Central memory CD4-positive, alpha-beta T cell (primary cell): ENCODE results near the gene PUM1.

ENCODE experiments used
- DNase-seq: peaks from one replicate; pipeline ENCODE4 v3.0.0; 2022

Gene PUM1

DNA sequence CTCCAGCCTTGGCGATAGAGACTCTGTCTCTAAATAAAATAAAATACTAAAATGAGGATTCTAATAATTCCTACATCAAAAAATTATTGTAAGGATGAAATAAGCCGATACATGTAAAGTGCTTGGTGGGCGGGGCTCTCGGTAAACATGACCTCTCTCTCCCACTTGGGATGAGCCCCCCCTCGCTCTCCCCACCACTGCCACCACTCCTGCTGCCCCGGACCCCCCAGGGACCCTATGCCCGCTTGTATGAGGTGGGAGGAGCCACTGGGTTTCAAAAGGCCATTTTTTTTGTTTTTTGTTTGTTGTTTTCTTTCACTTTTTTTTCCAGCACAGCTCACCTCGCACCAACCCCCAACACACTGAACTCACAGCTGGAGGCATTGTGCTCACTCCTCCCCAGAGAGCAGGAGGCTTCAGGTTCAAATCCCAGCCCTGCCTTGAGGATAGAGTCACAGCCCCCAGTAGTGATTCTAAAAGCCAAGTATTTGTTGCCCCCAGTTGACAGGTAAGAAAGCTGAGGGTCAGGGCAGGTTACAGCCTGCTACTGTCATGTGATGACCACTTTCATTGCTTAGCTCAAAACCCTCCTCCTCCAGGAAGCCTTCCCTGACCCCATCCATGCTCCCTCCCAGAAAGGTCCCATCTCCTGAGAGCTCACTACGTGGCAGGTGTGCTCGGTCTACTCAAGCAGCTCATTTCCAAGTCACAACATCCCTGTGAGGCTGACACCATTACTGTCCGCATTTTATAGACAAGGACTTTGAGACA, 161.1 kb downstream of the PUM1 start:
- no peak for DNase-seq

DNA sequence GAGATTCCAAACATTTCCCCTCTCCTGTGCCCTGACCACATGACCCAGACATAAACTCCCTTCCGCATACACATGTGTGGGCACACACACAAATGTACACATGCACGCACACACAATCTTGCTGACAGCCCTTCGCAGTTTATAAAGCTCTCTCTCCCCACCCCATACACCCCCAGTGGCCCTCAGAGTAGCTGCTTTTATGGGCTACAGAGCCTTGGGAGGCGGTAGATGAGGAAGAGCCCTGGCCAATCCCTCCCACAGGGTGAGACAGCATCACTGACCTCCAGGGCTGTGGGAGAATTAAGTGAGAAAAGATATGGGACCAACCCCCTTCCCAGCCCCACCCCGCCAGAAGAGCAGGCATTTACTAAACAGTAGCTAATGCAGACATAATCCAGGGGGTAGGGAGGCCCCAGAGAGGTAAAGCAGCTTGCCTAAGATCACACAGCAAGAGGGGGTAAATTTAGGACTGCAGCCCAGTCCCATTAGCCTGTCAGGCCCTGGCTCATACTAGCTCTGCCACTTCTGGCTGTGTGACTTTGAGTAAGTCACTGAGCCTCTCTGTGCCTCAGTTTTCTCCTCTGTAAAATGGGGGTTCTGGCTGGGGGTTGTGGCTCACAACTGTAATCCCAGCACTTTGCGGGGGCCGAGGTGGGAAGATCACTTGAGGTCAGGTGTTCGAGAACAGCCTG, 162.0 kb downstream of the PUM1 start:
- DNase-seq = no peak

DNA sequence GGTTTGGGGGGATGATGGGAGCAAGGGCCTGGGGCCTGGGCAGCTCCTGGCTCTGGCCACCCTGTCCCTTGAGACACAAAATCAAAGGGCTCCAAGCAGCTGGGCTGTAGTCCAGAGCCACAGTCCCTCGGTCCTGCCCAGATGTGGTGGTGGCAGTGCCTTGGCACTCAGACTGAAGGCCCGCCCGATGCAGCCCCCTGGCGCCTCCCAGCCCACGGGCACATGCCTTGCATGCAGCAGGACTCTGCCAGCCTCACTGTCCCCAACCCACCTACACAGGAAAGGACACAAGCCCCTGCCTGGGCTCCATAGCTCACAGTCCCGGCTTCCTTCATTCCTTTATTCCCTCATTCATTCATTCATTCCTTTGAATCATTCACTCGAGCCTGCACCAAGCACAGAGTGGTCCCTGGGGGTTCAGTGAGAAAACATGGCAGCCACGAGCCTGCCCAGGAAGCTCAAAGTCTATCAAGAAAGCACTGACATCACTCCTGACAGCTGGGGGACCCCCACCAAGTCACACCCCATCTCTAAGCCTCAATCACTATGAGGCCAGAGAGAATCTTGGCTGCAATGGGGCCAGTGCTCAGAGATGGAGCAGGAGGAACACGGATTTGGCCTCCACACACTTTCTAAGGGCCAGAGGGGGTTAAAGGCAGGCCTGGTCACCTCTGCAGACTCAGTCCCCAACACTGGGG, 162.8 kb downstream of the PUM1 start:
- no peak for DNase-seq

DNA sequence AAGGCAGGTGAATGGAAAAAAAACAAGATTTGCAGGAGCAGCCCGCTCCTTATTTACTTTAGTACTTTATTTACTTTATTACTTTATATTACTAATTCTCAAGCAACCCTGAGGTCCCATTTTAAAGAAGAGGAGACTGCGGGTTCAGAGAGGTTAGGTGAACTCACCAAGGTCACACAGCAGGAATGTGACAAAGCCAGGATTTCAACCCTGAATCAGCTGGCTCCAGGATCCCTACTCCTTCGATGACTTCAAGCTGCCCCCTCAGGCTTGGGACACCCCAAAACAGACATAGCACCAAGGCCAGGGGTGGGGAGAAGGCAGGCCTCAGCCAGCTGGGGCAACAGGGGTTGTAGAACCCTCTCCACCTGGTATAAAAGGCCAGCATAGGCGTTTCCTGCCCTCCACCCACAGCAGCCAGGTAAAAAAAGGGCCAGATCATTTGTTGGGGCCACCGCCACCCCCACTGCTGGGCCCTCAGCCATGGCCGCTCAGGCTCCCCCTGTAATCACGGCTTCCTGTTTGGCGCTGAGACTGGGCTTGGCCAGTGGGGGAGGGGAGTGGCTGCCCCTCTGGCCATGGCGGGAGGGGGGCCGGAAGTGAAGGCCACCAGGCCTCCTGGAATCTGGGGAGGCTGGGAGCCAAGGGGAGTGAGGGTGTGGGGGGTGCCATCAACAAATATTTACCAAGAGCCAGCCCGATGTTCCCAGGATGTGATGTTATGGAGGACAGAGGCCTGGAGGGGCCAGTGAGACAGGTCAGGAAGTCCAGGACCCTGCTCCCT, 163.5 kb downstream of the PUM1 start:
- no peak for DNase-seq

DNA sequence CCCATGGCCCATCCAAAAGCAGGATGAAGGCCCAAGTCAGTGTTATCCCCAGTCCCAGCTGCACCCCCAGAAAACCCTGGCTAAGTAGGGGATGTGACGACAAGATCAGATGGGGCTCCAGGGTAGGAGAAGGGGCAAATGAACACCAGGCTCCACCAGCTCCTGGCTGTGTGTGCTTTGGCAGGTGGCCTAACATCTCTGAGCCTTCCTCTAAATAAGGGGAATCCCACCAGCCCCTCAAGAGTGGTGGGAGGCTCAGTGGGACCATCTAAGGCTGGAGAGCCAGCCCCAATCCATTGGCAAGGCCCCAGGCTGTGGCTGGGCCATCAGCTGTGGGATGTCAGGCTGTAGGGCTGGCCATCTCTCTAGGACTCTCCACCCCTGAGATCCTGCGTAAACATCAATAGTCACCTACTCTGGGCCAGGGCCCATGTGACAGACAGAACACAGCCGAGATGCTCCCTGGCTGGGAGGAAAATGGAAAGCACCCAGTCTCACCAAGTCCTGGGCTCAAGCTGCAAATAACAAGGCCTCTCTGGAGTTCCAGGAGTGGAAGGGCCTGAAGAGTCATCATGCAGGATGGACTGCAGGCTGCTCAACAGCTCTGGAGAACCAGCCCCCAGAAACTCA, 164.5 kb downstream of the PUM1 start:
- DNase-seq = no peak

DNA sequence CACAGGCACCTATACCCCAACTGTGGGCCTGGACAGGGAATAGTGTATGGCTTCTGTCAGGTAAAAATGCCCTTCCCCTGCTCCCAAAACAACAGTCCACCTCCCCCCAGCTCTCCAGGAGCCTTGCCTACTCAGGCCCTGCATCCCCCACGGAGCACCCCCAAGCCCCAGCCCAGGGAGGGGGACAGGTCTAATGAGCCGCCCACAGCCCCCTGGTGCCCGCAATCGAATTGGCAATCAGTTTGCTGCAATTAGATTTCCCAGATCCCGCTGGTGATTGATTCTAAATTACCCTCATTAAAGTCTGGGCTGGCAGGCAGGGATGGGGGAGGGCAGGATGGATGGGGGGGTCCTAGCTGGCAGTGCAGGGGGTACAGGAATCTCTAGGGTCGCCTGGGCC, 165.0 kb downstream of the PUM1 start:
- no peak for DNase-seq

DNA sequence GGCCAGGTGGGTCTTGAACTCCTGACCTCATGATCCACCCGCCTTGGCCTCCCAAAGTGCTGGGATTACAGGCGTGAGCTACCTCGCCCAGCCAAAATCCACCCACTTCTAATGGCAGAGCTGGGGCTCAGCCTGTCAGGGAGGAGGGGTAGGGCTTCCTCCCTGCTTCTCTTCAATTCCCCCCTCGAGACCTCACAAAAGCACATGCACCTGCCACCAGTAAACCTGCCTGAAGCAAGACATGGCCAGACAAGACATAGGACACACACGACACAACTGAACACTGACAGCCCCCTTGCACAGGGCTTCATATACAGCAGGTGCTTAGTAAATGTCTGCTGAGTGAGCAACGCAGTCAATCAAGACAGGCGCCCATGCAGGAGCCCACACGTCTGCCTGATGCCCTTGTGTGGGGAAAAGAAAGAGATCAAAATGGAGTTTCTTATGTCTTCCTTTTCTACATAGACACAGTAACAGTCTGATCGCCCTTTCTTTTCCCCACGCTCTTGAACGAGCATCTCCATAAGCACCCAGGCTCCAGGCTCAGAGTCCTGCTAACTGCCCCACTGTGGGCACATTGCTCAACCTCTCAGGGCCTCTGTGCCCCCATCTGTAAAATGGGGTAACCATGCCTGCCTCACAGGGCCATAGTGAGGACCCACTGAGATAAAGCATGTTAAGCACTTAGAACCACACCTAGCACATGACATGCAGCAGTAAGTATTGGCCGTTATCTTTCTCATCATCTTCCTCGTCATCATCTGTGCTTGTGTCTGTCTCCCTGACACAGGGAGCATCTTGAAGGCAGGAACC, 165.7 kb downstream of the PUM1 start:
- DNase-seq = no peak

DNA sequence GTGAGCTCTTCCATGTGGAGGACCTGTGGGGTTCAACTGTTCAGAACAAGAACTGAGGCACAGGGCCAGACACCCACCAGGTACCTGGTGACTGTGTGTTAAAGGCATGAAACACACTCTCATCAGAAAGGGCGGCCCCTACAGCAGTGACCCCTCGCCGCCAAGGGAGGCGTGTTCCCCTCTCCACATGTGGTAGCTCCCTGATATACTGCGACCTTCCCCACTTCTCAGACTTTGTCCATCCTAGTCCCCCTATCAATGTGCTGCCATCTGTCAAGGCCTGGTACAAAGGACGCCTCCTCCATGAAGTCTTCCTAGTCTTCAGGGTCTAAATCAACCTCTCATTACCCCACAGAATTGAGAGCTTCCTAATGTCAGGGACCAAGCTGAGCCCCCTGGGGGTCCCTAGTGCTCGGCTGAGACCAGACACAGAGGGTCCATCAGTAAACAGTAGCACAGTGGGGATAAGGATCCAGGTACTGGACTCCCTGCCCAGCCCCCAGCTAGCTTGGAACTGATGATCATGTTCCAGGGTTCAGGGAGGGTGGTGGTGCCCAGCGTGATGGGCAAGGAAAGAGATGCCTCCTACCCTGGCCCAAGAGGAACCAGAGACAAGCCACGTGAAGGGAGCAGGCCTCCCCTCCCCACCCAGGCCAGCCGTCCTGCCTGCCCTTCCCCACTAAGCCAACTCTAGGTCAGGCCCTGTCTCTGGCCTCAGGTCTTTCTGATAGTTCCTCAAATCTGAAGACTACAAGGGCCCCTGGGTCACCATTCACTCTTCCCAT, 167.3 kb downstream of the PUM1 start:
- no peak for DNase-seq

DNA sequence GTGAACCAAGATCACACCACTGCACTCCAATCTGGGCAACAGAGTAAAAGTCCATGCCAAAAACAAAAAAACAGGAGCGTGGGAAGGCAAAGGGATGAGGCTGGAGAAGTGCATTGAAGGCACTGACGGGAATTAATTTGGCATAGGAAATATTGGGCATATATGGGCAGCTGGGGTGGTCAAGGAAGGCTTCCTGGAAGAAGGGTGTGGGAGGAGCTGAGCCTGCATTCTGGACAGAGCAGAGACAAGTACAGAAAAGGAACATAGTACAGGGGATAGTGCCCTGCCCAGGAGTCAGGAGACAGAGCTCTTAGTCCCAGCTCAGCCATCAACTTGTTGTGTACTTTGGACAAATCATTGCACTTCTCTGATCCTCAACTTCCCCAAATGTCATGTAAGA, 168.6 kb downstream of the PUM1 start:
- no peak for DNase-seq

DNA sequence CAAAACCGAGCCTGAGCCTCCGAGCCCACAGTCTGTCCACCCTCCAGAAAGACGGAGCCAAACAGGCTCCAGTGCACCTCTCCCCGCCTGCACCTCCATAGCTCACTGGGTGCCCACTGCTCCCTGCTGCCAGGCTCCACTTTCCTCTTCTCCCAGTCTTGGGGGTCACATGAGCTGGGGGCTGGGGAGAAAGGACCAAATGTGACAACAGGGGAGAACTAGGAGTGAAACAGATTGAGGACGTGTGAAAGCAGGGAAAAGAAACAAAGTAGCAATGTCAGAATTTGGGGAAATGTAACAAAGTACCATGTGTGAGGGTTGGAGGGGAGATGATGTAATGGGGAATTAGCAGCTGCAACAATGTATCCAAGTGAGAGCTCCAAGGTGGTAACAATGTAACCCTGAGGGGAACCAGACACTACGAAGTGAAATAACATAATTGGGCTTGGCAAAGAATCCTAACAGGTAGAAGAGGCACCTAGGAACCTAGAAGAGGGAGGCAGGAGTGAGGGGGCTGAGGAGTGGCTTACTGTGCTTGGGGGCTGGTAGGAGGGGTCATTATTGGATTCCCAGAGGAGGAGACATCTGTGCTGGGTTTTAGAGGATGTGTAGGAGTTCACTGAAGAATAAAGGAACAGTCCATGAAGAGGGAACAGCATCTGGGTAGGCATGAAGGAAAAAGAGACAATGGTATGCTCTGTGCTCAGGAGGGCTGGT, 169.4 kb downstream of the PUM1 start:
- DNase-seq = no peak

DNA sequence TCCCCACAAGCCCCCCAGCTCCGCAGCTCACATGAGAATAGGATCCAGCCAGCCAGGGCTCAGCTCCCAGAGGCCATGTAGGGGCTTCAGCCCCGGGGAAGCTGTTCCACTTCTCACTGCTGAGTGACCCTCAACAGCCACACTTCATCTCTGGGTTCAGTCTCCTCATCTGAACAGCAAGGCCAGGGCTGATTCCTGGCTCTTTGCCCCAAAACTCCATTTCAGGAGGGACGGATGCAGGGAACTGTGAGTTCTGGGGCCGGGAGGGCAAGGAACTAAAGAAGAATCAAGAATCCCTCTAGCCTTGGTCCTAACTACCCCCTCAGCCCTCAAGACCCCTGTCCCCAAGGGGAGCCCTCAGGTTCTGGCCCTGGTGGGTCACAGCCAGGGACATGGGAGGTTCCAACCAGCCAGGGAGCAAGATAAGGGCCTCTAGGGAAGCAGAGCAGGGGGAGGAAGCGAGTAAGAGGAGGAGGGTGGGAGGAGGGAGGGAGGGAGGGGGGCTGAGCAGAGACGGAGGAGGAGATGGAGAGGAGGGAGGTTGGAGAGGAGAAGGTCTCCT, 170.1 kb downstream of the PUM1 start:
- no peak for DNase-seq

DNA sequence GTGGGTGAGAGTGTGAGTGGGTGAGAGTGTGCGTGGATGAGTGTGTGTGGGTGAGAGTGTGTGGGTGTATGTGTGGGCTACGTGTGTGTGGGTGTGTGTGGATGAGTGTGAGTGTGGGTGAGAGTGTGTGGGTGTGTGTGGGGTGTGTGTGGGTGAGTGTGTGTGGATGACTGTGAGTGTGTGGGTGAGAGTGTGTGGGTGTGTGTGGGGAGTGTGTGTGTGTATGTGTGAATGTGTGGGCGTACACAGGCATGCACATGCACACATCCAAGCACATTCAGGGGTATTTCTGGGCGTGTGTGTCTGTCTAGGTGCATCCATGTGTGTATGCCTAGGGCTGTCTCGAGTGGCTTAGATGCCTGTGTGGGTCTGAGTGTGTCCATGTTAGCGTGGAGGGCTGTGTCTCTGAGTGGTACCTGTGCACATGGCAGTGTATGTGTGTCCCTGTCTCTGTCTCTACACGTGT, 171.0 kb downstream of the PUM1 start:
- no peak for DNase-seq

DNA sequence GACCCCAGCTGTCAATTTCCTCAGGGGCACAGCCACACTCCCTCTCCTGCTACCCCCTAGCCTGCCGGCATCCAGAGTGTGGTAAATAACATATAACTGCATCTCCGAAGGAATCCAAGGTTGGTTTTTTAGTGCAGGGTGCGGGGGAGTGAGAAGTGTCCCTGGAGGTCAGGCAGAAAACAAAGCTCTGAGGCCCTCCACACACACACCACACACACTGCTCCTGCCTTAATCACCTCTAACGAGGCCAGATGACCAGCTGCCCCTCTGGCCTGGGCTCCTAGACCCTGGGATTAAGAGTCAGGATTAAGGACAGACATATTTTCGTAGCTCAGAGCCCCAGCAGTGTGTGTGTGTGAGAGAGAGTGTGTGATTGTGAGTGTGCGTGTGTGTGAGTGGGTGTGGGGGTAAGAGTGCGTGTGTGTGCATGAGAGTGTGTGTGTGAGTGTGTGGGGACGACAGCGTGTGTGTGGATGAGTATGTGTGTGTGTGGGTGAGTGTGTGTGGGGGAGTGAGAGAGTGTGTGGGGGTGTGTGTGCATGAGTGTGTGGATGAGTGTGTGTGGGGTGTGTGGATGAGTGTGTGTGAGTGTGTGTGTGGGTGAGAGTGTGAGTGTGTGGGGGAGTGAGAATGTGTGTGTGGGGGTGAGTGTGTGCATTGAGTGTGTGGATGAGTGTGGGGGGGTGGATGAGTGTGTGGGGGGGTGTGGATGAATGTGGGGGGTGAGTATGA, 171.6 kb downstream of the PUM1 start:
- no peak for DNase-seq

DNA sequence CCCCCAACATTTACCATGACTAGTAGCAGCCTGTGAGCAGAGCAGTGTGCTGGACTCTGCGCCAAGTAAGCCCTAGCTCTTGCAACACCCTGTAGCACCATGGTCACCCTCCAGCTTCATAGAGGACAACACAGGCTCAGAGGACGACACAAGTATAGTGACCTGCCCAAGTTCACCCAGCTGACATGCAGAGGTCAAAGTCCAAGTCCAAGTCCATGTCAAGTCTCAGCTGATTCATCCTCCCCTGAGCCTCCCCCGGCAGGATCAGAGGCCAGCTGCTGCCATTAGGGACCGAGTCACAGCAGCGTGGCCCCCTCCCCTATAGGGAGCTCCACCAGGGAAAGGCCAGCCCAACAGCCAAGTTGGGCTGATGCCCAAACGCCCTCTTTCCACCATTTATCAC, 172.8 kb downstream of the PUM1 start:
- DNase-seq = no peak

DNA sequence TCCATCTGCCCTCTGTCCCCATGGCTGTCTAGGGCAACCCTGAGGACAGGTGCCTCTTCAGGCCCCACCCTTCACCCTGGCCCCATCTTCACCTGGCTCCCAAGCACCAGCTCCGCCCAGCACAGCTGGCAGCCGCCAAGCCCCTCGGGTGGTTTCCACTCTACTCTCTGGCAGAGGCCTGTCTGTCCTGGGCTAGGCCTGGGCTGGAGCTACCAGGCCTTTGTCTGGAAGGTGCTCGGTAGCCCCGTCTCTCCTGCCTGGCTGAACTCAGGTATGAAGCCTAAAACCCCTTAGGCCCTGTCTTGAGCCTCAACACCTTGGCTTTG, 174.3 kb downstream of the PUM1 start:
- DNase-seq = no peak

DNA sequence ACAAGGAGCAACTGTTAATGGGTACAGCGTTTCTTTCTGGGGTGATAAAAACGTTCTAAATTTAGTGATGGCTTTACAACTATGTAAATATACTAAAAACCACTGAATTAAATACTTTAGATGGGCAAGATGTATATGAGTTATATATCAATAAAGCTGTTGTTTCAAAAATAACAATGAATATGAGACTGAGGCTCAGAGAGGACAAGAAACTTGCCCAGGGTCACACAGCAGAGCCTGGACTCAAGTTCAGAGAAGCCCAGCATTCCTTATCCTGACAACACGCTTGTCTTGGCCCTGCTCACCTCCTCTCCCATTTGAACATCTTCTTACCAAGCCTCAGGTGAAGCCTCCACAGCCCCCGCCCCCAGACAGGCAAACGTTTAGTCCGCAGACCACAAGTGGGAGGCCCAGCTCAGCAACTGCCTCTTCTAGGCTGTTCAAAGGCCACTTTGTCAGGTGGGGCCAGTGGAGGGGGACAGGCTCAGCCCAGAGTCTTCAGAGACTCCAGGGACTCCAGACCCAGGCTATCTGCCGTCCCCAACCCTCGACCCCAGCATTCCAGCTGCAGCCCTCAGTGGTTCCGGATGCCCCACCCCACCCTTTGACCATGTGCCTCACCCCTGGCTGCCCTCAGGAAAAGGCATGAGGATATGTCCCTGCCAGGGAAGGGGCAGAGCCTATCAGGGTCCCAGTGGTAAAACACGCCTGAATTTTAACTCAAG, 174.9 kb downstream of the PUM1 start:
- no peak for DNase-seq

DNA sequence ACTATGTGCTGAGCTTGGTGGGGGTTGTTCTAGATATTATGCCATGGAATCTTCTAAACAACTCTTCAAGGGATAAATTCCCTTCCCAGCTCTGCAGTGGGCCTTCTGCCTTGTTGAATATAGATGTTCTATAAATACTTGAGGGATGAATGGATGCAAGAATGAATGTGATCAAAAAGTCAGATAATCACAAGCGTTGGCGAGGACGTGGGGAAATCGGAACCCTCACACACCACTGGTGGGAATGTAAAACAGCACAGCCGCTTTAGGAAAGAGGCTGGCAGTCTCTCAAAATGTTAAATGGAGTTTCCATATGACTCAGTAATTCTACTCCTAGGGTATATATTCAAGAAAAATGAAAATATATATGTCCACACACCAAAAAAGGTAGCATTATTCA, 176.0 kb downstream of the PUM1 start:
- no peak for DNase-seq

DNA sequence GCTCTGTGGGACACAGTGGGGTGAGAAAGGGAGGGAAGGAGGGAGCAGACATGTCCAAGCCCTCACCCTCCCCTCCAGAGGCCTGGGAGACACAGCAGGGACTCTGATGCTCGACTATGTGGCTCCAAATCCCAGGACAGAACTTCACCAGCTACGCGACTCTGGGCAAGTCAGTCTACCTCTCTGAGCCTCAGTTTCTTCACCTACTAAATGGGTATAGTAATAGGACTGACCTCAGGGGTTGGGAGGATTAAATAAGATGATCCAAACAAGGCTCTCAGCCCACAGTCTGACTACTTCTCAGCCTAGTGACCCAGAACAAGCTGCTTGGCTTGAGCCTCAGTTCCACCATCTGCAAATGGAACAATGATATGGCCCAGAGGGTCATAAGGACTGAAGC, 176.5 kb downstream of the PUM1 start:
- DNase-seq = no peak

DNA sequence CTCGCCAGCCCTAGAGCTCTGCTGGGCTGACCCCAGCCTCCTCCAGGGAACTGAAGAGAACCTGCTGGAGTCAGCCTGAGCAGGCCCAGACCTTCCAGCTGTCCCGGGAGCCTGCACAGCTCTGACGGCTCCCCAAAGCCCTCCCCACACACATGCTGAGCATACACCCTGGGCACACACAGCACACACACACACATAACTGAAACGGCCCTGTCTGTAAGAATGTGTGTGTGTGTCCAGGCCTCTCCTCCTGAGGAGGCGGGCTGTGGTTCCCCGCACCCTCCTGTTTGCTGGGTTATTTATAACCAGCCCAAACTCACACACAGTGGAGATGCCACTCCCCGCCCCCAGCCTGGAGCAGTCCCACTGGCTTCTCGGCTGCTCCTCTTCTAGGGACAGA, 177.1 kb downstream of the PUM1 start:
- no peak for DNase-seq
